ENCODE measurements around the gene FBXO22. TPM values are rescaled to one million over a fixed set of nuclear protein-coding genes. Genes with fewer than 3 reads are reported as not detected.
"Not testable (repeated sequence)": the region's sequence is repeated elsewhere in the genome, so short reads cannot be mapped to it uniquely, and the experiment has no call there.

FBXO22 gene
- total RNA-seq, 1 donor from 2014 or later = 23.3 TPM

- DNase-seq (no peak), ATAC-seq (no peak)
- intact Hi-C loops (cut with micrococcal nuclease) = no loop called here
These were observed 48.8 kb downstream of the FBXO22 start for GRCh38 chr15:75952525-75952924.

GRCh38 chr15:75955720-75956119, 52.0 kb downstream of the FBXO22 start:
- ATAC-seq (no peak), DNase-seq (no peak)
- intact Hi-C loops (cut with micrococcal nuclease) = no loop called here

- no peak for ATAC-seq
- intact Hi-C loops (cut with micrococcal nuclease) = no loop called here
These were observed 57.7 kb downstream of the FBXO22 start for GRCh38 chr15:75961331-75961730.

GRCh38 chr15:75966073-75966472, 62.4 kb downstream of the FBXO22 start:
- intact Hi-C loops (cut with micrococcal nuclease) = no loop called here
- ATAC-seq = no peak

More at GRCh38 chr15:75961331-75961730, 57.7 kb downstream of the FBXO22 start:
- no peak for DNase-seq

GRCh38 chr15:75976766-75977165, 73.1 kb downstream of the FBXO22 start:
- DNase-seq; ATAC-seq; intact Hi-C loops (cut with micrococcal nuclease): not testable (repeated sequence)

More at GRCh38 chr15:75966073-75966472, 62.4 kb downstream of the FBXO22 start:
- DNase-seq = no peak

GRCh38 chr15:75981149-75981815, 77.6 kb downstream of the FBXO22 start:
- DNase-seq = no peak
- intact Hi-C loops (cut with micrococcal nuclease) = no loop called here
- no peak for ATAC-seq

- no peak for DNase-seq
- no peak for ATAC-seq
- intact Hi-C loops (cut with micrococcal nuclease) = no loop called here
These were observed 78.8 kb downstream of the FBXO22 start for GRCh38 chr15:75982468-75982867.

GRCh38 chr15:75984706-75985105, 81.0 kb downstream of the FBXO22 start:
- ATAC-seq; intact Hi-C loops (cut with micrococcal nuclease); DNase-seq: not testable (repeated sequence)

- intact Hi-C loops (cut with micrococcal nuclease) = no loop called here
- DNase-seq = no peak
- no peak for ATAC-seq
These were observed 82.3 kb downstream of the FBXO22 start for GRCh38 chr15:75985971-75986370.

- intact Hi-C loops (cut with micrococcal nuclease) = no loop called here
- no peak for ATAC-seq
- no peak for DNase-seq
These were observed 85.4 kb downstream of the FBXO22 start for GRCh38 chr15:75989045-75989444.

- DNase-seq (no peak), ATAC-seq (no peak)
- intact Hi-C loops (cut with micrococcal nuclease) = no loop called here
These were observed 86.2 kb downstream of the FBXO22 start for GRCh38 chr15:75989875-75990274.

Other genes starting within 250 kb of the FBXO22 start
- 5.2 TPM for gene CSPG4, start 191.0 kb upstream of the FBXO22 start, total RNA-seq
- 21.2 TPM for gene UBE2Q2, start 60.4 kb upstream of the FBXO22 start, total RNA-seq
- not detected for gene NRG4, start 108.5 kb downstream of the FBXO22 start, total RNA-seq
- gene TMEM266, start 156.1 kb downstream of the FBXO22 start, total RNA-seq = 0.10 TPM

Data from left ventricle myocardium superior (tissue), 1 donor.